HG03342 (cell line): Measurements from ENCODE around the gene ZNF621.

ENCODE experiments used
- ATAC-seq: cut with Tn5 transposase; IDR thresholded peaks from one replicate; pipeline ENCODE4 v1.9.1; 2021; ENCODE audit warnings: mild to moderate bottlenecking, moderate library complexity; ENCODE audit not compliant: unreplicated experiment

The ZNF621 gene

GRCh38 chr3:40524568-40525285, at the start of gene ZNF621:
TSS of gene ZNF621 (plus strand) at chr3:40524960. CDS start at chr3:40525841, 881 bp downstream.
- ATAC-seq, result peak; percentile 97

- ATAC-seq, result peak; percentile 85
Observed at GRCh38 chr3:40476478-40477470, 48.0 kb upstream of the ZNF621 start, which contains the start of gene ZNF619. TSS of gene ZNF619 (plus strand) at chr3:40477122. CDS start at chr3:40477980, 858 bp downstream.

- ATAC-seq, result no peak
Observed at GRCh38 chr3:40477666-40478065, 47.1 kb upstream of the ZNF621 start.

GRCh38 chr3:40487172-40487571, 37.6 kb upstream of the ZNF621 start:
- ATAC-seq, result no peak

GRCh38 chr3:40490916-40491315, 33.8 kb upstream of the ZNF621 start:
- no peak for ATAC-seq

- ATAC-seq, result no peak
Observed at GRCh38 chr3:40494698-40495097, 30.1 kb upstream of the ZNF621 start.

- ATAC-seq, result no peak
Observed at GRCh38 chr3:40497288-40497687, 27.5 kb upstream of the ZNF621 start.

- no peak for ATAC-seq
Observed at GRCh38 chr3:40499952-40500351, 24.8 kb upstream of the ZNF621 start.

GRCh38 chr3:40502034-40502433, 22.7 kb upstream of the ZNF621 start:
- ATAC-seq, result no peak

GRCh38 chr3:40504636-40505430, 19.9 kb upstream of the ZNF621 start:
- ATAC-seq, result no peak

- peak; percentile 89 for ATAC-seq
Observed at GRCh38 chr3:40505599-40506462, 18.9 kb upstream of the ZNF621 start, which contains the start of gene ZNF620. TSS of gene ZNF620 (plus strand) at chr3:40506039. CDS start at chr3:40506353, 314 bp downstream.

GRCh38 chr3:40511031-40511718, 13.6 kb upstream of the ZNF621 start:
- no peak for ATAC-seq

- no peak for ATAC-seq
Observed at GRCh38 chr3:40516201-40516600, 8.6 kb upstream of the ZNF621 start.

GRCh38 chr3:40518067-40518466, 6.7 kb upstream of the ZNF621 start:
- ATAC-seq, result no peak

- ATAC-seq, result no peak
Observed at GRCh38 chr3:40518848-40519247, 5.9 kb upstream of the ZNF621 start.

GRCh38 chr3:40521254-40521653, 3.5 kb upstream of the ZNF621 start:
- ATAC-seq, result no peak

- ATAC-seq, result no peak
Observed at GRCh38 chr3:40523781-40524180, 979 bp upstream of the ZNF621 start.

GRCh38 chr3:40524222-40524567, 565 bp upstream of the ZNF621 start:
- ATAC-seq, result no peak

GRCh38 chr3:40528426-40528825, 3.7 kb downstream of the ZNF621 start:
- ATAC-seq, result no peak
